Adipose tissue (tissue), 3 donors: ENCODE data around the gene IPMK. TPM values are rescaled to one million over a fixed set of nuclear protein-coding genes. Genes with fewer than 3 reads are reported as not detected.
A peak's percentile ranks its signal among the peaks of the same experiment; 100 is the strongest.
"Not testable (repeated sequence)": the region's sequence is repeated elsewhere in the genome, so short reads cannot be mapped to it uniquely, and the experiment has no call there.

Experiments used
- H3K27ac ChIP-seq: one replicate; pipeline ENCODE4 v1.5.1; 2013; ENCODE audit warnings: low read depth, low read length
- WGBS, 3 donors: extraction: QIAGEN DNeasy Blood & Tissue Kit; methylation state at CpG; one replicate each; pipeline ENCODE4 v1.1.7; 2013; 5-methylcytosine and 5-hydroxymethylcytosine counted together
- polyA plus RNA-seq, 3 donors: library from polyadenylated mRNA; stranded (reverse); fragments of 200-250 nt; gene quantifications; one replicate each; pipeline ENCODE4 v1.2.3, GENCODE V29; 2013
- donor health status: healthy with polysubstance abuse.
- donor health status: Bipolar disorder and iron deficiency.
- donor health status: healthy.

IPMK gene
- polyA plus RNA-seq, 3 donors = 1.4 to 6.3 (median 2.1) TPM

DNA sequence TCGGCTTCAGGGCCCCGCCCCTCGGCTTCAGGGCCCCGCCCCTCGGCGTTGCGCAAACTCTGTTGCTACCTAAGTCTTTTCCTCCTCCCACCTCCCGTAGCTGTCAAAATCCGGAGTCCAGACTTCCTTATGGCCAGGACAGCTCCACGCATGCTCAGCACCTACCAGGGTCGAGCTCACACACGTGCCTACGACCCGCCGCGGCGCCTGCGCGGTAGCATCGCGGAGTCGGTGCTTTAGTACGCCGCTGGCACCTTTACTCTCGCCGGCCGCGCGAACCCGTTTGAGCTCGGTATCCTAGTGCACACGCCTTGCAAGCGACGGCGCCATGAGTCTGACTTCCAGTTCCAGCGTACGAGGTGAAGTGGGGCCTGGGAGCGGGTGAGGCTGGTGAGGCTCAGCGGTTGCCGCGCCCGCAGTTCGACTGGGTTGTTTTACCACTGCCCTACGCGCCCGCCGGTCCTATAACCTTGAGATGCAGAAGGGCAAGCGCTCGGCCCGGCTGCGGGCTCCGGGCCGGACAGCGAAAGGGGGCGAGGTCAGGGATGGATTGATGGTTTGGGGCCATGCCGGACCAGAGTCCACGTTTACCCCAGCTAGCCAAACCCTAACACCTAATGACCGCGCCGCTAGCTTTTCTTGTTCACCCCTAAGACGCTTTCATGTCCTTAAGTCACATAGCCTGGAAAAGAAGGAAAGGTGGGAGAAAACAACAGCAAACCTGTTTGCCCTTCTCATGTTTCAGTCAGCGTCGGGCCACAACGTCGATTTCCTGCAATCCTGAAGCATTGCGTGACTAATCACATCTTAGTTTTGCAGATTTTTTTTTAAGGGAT lies 1.5 kb upstream of the IPMK start, which contains the start of gene CISD1:
TSS of gene CISD1 (plus strand) at position 217 of the 836 bp plus-strand sequence. CDS start at position 329, 112 bp downstream.
- peak within 1 kb of the TSS; percentile 91 for H3K27ac ChIP-seq
- WGBS, 3 donors = 0% methylated on average over 66 of the region's 66 CpGs

DNA sequence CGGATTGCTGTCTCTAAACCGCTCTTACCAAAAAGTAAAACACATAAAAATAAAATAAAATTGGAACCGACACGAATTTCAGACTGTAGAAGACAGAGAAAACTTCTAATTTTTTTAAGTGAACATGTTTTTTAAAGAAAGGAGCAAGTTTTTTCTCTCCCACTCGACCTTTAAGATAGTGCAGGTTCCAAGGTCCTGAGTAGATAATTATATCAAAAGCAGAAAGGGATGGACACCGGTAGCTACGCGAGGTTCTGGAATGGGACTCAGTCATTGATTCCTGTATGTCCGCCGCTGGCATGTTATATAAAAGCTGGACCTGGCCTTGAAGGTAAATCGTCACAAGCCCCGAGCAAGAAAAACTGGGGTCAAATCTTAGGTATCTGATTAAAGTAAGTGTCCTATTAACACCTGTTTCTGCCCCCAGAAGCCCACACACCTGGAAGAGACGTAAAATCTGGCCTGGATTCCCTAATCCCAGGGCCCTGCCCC lies 806 bp upstream of the IPMK start:
- WGBS, 3 donors = 0 to 1% (median 1%) methylated on average over 13 of the region's 13 CpGs

DNA sequence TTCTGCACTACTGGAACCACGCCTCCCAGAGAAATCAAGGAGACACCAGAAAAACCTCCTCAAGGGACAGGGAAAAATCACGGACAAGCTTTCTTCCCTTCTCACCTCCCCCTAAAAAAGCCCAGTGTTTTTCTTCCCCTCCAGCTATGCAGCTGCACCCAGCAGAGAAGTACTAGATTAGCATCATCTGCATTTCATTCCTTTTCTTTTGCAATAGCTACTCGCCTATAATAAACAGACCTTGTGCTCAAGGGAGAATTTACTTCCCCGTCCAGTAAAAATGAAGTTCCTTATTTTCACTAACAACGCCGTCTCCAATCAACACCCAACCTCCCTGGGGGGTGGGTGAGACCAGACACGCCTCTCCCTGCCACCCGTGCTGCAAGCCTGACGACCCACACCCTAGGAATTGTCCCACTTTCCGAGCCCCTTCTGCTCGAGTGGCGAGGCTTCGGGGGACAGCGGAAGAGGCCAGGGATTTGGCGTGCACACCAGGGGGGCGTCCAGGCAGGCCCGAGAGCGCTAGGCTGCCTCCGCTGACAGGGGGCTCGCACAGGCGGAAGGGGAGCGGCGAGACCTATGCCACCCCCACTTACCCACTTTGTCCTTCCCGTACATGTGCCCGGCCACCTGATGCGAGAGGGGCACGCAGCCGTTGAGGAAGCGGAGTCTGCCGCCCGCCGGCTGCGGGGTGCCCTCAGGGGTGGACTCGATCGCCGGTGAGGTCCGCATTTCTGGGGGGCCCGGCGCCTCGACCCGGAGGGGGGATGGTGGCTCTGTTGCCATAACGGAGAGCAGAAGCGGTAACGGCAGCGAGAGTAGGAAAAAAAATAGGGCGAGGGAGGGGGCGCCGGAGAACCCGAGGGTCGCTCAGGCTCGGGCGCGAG lies 625 bp downstream of the IPMK start:
- H3K27ac ChIP-seq = peak overlapping the region; percentile 91
- WGBS, 3 donors = 0 to 1% (median 0%) methylated on average over 47 to 53 of the region's 53 CpGs

More for the DNA sequence above, 806 bp upstream of the IPMK start:
- peak overlapping the region; percentile 91 for H3K27ac ChIP-seq

DNA sequence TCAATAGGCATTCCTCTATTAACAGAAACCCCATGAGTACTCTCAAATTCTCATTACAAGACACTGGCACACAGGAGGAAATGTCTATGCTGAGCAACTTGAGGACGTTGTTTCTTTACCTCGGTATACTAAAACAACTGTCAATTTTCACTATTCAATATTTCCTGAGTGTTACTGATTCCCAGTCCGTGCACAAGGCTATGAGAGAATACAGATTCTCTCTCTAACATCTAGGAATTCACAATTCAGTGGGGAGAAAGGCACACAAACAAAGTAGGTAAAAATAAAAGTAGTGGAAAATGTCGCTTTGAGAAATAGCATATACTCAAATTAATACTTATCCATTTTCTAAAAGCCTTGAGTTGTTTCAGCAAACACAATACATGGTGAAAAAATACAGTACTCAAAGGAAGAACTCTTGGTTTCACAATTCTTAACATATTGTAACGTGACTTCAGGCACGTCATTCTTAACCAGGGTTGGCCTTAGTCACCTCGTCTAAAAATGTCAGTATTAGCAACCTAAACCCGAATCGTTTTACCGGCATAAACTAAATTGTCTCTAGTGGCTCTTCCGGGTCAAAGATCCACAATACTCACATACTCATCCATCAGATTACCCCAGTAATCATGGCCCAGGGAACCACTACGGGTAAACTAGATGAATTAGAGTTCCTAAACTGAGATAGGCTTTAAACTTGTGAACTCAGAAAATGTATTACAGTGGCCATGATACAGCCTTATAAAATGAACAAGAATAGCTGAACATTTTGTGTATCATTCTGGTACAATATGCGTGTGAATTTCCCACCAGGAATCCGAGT lies 1.5 kb downstream of the IPMK start:
- 4 to 12% (median 9%) methylated on average over 14 of the region's 14 CpGs for WGBS, 3 donors

DNA sequence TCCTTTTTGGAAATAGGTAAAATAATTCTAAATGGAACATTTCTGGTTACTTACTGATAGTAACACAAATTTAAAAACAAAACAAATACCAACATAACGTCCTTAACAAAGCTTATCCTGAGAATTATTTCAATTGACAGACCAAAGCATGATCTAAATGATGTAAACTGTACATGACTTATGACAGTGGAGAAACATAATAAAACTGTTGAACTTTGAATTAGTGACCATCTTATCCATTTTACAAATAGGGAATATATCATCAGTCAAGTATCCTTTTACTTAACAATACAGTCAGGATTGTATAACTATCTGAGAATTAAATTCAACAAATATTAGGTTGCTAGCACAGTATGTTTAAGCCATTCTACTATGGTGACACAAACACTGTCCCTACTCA lies 2.4 kb downstream of the IPMK start:
- no peak overlapping the region for H3K27ac ChIP-seq
- 15 to 43% (median 35%) methylated on average over 1 of the region's 1 CpG for WGBS, 3 donors

More for the DNA sequence above, 1.5 kb downstream of the IPMK start:
- H3K27ac ChIP-seq = peak overlapping the region; percentile 55

DNA sequence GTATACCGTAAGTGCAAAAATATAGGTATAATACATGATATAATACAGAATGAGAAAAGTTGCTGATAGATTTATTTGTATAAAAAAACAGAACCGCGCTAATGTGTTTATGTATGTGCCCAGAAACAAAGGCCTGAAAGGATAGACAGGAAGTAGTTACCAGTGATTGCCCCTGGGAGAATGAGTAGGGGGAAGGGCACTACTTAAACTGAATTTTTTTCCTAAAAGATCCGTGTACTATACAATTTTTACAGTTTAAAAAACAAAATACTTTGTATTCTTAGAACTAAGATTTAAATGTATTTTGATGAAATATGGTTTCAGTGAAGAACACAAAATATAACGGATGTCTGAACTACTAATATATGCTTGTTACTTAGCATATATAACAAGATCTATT lies 2.9 kb downstream of the IPMK start:
- no peak overlapping the region for H3K27ac ChIP-seq
- 43 to 52% (median 49%) methylated on average over 5 of the region's 5 CpGs for WGBS, 3 donors

DNA sequence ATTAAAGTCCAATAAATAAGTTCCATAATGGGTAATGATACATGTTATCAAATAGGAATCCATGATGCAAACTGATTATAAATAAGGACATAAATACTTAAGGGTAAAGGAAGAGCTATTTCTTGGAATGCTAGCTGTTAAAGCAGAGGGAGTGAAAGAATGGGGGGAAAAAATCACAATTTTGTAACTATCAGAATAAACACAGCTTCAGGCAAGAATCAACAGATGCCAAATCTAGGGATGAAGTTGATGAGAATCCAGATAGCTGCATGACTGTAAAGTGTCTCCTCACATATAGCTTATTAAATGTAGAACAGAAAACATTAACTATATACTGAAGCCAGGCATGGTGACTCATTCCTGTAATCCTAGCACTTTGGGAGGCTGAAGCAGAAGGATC lies 4.9 kb downstream of the IPMK start:
- no peak overlapping the region for H3K27ac ChIP-seq

DNA sequence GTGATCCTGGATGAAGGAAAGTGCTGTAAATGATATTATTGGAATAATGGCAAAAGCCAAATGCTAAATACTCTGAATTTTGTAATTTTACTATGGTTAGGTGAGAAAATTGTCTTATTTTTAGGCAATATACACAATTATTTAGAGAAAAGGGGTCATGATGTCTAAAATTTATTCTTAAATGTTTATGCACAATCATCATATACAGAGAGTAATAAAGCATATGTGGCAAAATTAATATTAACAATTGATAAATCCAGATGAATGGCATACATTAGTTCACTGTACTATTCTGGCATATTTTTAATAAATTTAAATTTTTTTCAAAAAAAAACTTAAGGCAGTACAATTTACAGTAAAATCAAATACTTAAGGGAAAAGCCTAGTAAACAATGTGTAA lies 7.4 kb downstream of the IPMK start:
- no peak overlapping the region for H3K27ac ChIP-seq

DNA sequence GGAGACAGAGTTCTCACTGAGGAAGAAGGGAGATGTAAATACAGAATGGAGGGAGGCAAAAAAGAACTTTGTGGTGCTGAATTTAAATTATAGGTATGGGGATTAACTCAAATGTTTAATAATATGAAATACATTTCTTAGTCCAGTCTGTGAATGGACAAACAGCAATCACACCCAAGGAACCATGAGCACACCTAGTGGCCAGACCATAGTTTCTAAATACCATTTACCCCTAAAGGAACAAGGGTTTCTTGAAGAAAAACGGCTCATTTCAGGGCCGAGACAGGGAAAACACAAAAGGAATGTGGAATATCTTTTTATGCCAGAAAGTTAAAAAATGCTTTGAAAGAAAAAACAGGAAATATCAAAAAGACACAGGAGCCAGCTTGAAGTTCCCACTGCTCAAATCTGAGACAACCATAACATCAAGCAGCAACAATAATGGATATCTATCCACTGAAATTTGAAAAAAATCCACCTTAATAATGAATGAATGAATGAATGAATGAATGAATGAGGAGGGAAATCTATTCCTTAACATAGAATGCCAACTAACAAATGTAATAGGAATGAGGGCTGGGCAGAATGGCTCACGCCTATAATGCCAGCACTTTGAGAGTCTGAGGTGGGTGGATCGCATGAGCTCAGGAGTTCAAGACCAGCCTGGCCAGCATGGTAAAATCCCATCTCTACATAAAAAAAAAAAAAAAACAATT lies 8.6 kb downstream of the IPMK start:
- no peak overlapping the region for H3K27ac ChIP-seq
- 93 to 96% (median 96%) methylated on average over 4 of the region's 4 CpGs for WGBS, 3 donors

DNA sequence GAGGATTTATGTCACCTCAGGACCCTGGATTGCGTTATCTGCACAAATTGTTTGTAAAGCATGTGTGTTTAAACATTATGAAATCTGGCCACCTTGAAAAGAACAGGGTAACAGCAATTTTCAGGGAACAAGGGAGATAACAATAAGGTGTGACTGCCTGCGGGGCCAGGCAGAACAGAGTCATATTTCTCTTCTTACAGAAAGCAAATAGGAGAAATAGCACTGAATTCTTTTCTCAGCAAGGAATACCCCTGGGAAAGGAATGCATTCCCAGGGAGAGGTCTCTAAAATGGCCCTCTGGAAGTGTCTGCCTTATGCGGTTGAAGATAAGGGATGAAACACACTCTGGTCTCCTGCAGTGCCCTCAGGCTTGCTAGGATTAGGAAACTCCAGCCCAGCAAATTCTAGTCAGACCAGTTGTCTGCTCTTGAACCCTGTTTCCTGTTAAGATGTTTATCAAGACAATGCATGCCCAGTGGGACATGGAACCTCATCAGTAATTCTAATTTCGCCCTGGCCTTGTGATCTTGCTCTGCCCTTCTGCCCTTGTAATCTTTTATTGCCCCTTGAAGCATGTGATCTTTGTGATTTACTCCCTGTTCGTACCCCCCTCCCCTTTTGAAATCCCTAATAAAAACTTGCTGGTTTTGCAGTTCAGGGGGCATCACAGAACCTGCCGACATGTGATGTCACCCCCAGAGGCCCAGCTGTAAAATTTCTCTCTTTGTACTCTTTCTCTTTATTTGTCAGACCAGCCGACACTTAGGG lies 11.5 kb downstream of the IPMK start:
- H3K27ac ChIP-seq = not testable (repeated sequence)
- WGBS, 3 donors = 80 to 94% (median 93%) methylated on average over 7 of the region's 7 CpGs

DNA sequence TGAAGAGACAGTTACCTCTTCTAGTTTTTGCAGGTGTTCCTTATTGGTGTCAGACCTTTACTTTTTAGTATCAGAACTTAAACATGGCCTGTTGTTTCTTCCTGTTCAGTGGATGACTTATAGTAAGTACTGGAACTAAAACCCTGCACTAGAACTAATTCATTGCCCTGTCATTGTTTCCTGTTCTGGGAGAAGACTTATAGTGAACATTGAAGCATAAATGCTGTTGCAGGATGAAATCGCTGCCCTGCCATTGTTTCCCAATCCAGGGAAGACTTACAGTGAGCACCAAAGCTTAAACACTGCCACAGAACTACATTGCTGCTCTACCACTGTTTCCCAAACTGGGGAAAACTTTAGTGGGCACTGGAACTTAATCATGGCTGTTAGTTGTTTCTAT lies 13.1 kb downstream of the IPMK start:
- 35 to 97% (median 96%) methylated on average over 1 of the region's 1 CpG for WGBS, 3 donors
- no peak overlapping the region for H3K27ac ChIP-seq

DNA sequence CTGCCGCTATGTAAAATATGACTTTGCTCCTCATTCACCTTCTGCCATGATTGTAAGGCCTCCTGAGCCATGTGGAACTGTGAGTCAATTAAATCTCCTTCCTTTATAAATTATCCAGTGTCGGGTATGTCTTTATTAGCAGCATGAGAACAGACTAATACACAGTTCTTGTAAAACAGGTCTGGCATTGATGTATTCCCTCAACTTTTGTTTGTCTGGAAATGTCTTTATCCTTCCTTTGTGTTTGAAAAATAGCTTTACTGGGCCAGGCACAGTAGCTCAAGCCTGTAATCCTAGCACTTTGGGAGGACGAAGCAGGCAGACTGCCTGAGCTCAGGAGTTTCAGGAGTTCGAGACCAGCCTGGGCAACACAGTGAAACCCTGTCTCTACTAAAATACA lies 14.5 kb downstream of the IPMK start:
- WGBS, 3 donors = 84 to 98% (median 97%) methylated on average over 4 of the region's 4 CpGs
- H3K27ac ChIP-seq = no peak overlapping the region

DNA sequence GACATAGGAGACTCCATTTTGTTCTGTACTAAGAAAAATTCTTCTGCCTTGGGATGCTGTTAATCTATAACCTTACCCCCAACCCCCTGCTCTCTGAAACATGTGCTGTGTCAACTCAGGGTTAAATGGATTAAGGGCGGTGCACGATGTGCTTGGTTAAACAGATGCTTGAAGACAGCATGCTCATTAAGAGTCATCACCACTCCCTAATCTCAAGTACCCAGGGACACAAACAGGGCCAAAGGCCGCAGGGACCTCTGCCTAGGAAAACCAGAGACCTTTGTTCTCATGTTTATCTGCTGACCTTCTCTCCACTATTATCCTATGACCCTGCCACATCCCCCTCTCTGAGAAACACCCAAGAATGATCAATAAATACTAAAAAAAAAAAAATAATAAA lies 23.0 kb downstream of the IPMK start:
- 77 to 84% (median 83%) methylated on average over 3 of the region's 3 CpGs for WGBS, 3 donors
- H3K27ac ChIP-seq = not testable (repeated sequence)

DNA sequence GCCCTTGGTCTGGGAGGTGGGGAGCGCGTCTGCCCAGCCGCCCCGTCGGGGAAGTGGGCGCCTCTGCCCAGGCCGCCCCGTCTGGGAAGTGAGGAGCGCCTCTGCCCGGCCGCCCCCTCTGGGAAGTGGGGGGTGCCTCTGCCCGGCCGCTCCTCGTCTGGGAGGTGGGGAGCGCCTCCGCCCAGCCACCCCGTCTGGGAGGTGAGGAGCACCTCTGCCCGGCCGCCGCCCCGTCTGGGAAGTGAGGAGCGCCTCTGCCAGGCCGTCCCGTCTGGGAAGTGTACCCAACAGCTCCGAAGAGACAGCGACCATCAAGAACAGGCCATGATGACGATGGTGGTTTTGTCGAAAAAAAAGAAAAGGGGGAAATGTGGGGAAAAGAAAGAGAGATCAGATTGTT lies 23.5 kb downstream of the IPMK start:
- 95 to 97% (median 96%) methylated on average over 22 to 23 of the region's 28 CpGs for WGBS, 3 donors

DNA sequence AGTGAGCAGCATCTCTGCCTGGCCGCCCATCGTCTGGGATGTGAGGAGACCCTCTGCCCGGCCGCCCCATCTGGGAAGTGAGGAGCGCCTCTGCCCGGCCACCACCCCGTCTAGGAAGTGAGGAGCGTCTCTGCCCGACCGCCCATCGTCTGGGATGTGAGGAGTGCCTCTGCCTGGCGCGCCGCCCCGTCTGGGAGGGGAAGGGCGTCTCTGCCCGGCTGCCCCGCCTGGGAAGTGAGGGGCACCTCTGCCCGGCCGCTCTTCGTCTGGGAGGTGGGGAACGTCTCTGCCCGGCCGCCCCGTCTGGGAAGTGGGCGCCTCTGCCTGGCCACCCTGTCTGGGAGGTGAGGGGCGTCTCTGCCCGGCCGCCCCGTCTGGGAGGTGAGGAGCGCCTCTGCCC lies 23.9 kb downstream of the IPMK start:
- 91 to 96% (median 93%) methylated on average over 21 to 31 of the region's 31 CpGs for WGBS, 3 donors
- H3K27ac ChIP-seq = not testable (repeated sequence)

More for the DNA sequence above, 23.5 kb downstream of the IPMK start:
- H3K27ac ChIP-seq = not testable (repeated sequence)

DNA sequence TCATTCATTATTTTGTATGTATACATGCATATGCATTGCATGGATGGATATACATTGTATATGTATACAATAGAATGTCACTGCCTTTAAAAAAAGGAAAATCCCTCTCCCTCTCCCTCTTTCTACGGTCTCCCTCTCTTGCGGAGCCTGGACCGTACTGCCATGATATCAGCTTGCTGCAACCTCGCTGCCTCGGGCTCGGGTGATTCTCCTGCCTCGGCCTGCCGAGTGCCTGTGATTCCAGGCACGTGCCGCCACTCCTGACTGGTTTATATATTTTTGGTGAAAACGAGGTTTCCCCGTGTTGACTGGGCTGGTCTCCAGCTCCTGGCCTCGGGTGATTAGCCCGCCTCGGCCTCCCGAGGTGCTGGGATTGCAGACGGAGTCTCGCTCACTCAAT lies 24.4 kb downstream of the IPMK start:
- no peak overlapping the region for H3K27ac ChIP-seq
- 98 to 99% (median 98%) methylated on average over 18 of the region's 18 CpGs for WGBS, 3 donors

DNA sequence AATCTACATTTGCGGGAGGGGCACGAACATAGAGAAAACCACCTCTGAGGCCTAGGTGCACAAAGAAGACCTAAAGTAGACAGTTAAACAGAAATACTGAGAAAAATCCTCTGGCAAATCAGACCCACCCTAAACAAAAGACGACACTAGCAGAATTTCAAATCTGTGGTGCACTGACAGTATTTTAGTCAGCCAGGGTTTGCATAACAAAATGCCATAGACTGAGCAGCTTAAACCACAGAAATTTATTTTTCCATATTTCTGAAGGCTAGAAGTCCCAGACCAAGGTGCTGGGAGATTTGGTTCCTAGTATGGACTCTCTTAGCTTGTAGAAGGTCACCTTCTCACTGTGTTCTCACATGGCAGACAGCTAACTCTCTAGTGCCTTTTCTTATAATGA lies 26.3 kb downstream of the IPMK start:
- H3K27ac ChIP-seq = no peak overlapping the region
- 76 to 97% (median 94%) methylated on average over 3 of the region's 3 CpGs for WGBS, 3 donors
